Gastroesophageal sphincter (tissue), 4 donors: ENCODE results near the gene FYB2. TPM values are rescaled to one million over a fixed set of nuclear protein-coding genes. Genes with fewer than 3 reads are reported as not detected.

ENCODE experiments used
- ATAC-seq: fragments of 150-250 bp; one replicate; pipeline ENCODE4 v1.9.1; 2016; ENCODE audit warnings: mild to moderate bottlenecking, moderate library complexity
- H3K27ac ChIP-seq, 4 donors: fragments of 200-600 bp; sonication (generic) in 3 of 4; 1 replicate in 3 of 4; 2 replicates in 1 of 4; pipeline ENCODE4 v1.5.1; 2016 to 2019
- H3K27me3 ChIP-seq: fragments of 200-600 bp; sonication (generic); one replicate; pipeline ENCODE4 v1.5.1; 2019
- H3K36me3 ChIP-seq, 2 donors: fragments of 200-600 bp; sonication (generic); one replicate each; pipeline ENCODE4 v1.5.1; 2019; ENCODE audit warnings: control low read depth in 1 of 2
- H3K4me1 ChIP-seq, 3 donors: fragments of 200-600 bp; sonication (generic); 1 replicate in 2 of 3; 2 replicates in 1 of 3; pipeline ENCODE4 v1.5.1; 2016 to 2019; ENCODE audit warnings: control low read depth in 2 of 3
- H3K4me3 ChIP-seq, 2 donors: fragments of 200-600 bp; sonication (generic); one replicate each; pipeline ENCODE4 v1.5.1; 2019; ENCODE audit warnings: mild to moderate bottlenecking in 1 of 2, moderate library complexity in 1 of 2
- H3K9me3 ChIP-seq, 3 donors: fragments of 200-600 bp; sonication (generic); one replicate each; pipeline ENCODE4 v1.5.1; 2017 to 2019; ENCODE audit warnings: control low read depth in 2 of 3
- CTCF ChIP-seq, 4 experiments: fragments of 200-600 bp in 2 of 4; fragments of 450-650 bp in 2 of 4; sonication (generic) in 1 of 4; IDR thresholded peaks; one replicate each; pipeline ENCODE4 v1.5.1; 2017 to 2019; ENCODE audit warnings: antibody characterized with exemption in 4 of 4, mild to moderate bottlenecking in 2 of 4, moderate library complexity in 2 of 4
- EP300 ChIP-seq: sonication (generic); formaldehyde crosslinking; IDR thresholded peaks from one replicate; pipeline ENCODE4 v1.6.1; 2017; ENCODE audit warnings: antibody characterized with exemption, mild to moderate bottlenecking
- POLR2A ChIP-seq, 2 donors: fragments of 450-650 bp; IDR thresholded peaks; one replicate each; pipeline ENCODE4 v1.6.1; 2017; ENCODE audit warnings: antibody characterized with exemption in 2 of 2, mild to moderate bottlenecking in 2 of 2, moderate library complexity in 1 of 2
- POLR2AphosphoS5 ChIP-seq: sonication (generic); formaldehyde crosslinking; IDR thresholded peaks from one replicate; pipeline ENCODE4 v1.6.1; 2017; ENCODE audit warnings: antibody characterized with exemption
- WGBS, 2 donors: methylation state at CpG; one replicate each; pipeline ENCODE4 v1.1.5; 2018; ENCODE audit warnings: low coverage in 1 of 2; 5-methylcytosine and 5-hydroxymethylcytosine counted together
- total RNA-seq, 4 donors: library from RNA; depleted of rRNA; stranded (reverse); fragments of >200 nt; gene quantifications; one replicate each; pipeline ENCODE4 v1.1.0, GENCODE V29; 2016

Gene FYB2
- total RNA-seq, 4 donors from 2014 or later: 0.64 TPM; not detected in 3

GRCh38 chr1:56827711-56828110, 8.5 kb upstream of the FYB2 start:
- Histone ChIP-seq H3K4me1 (peaks cover 0 to 11% (median 0%) of the 10 kb centered on the region in 3 donors), H3K27me3 (peaks cover 14% of the 10 kb centered on the region), H3K36me3 (no peaks in the 10 kb centered on the region), H3K4me3 (no peak overlapping the region), H3K27ac (no peak overlapping the region), H3K9me3 (no peaks in the 10 kb centered on the region)
- TF ChIP-seq CTCF (IDR thresholded peaks at IDR 0.05): no peak
- TF ChIP-seq EP300: no peak
- no peak for TF ChIP-seq POLR2A (IDR thresholded peaks at IDR 0.05)
- TF ChIP-seq POLR2AphosphoS5: no peak
- ATAC-seq: no peak

- Histone ChIP-seq H3K4me3 (no peak overlapping the region), H3K27ac (no peak overlapping the region), H3K9me3 (no peaks in the 10 kb centered on the region), H3K27me3 (peaks cover 14% of the 10 kb centered on the region), H3K36me3 (no peaks in the 10 kb centered on the region), H3K4me1 (peaks cover 0 to 8% (median 4%) of the 10 kb centered on the region in 3 donors)
- TF ChIP-seq POLR2AphosphoS5 (no peak), CTCF (IDR thresholded peaks at IDR 0.05) (no peak), EP300 (no peak), POLR2A (IDR thresholded peaks at IDR 0.05) (no peak)
- ATAC-seq: no peak
- 81 to 86% methylated on average over 2 to 3 of the region's 4 CpGs for WGBS, 2 donors
These were observed 6.2 kb upstream of the FYB2 start for GRCh38 chr1:56825436-56825835.

GRCh38 chr1:56824938-56825337, 5.7 kb upstream of the FYB2 start:
- no peak for ATAC-seq
- Histone ChIP-seq H3K27ac (no peak overlapping the region), H3K27me3 (peaks cover 14% of the 10 kb centered on the region), H3K9me3 (no peaks in the 10 kb centered on the region), H3K36me3 (no peaks in the 10 kb centered on the region), H3K4me3 (no peak overlapping the region), H3K4me1 (peaks cover 0 to 8% (median 4%) of the 10 kb centered on the region in 3 donors)
- no peak for TF ChIP-seq POLR2A (IDR thresholded peaks at IDR 0.05)
- TF ChIP-seq CTCF (IDR thresholded peaks at IDR 0.05): no peak
- no peak for TF ChIP-seq POLR2AphosphoS5
- TF ChIP-seq EP300: no peak
- WGBS, 2 donors: no CpG with 5 or more reads among the region's 1 CpG

- no peak overlapping the region for H3K27ac ChIP-seq
- H3K4me3 ChIP-seq: no peak overlapping the region
- peaks cover 14% of the 10 kb centered on the region for H3K27me3 ChIP-seq
- TF ChIP-seq POLR2A (IDR thresholded peaks at IDR 0.05): no peak
- no peak for TF ChIP-seq EP300
- ATAC-seq: no peak
- peaks cover 0 to 8% (median 4%) of the 10 kb centered on the region in 3 donors for H3K4me1 ChIP-seq
- no peaks in the 10 kb centered on the region for H3K36me3 ChIP-seq
- H3K9me3 ChIP-seq: no peaks in the 10 kb centered on the region
- 84 to 100% methylated on average over 2 of the region's 2 CpGs for WGBS, 2 donors
These were observed 5.1 kb upstream of the FYB2 start for GRCh38 chr1:56824271-56824670.

GRCh38 chr1:56821462-56821797, 2.2 kb upstream of the FYB2 start:
- no peak for TF ChIP-seq EP300
- H3K9me3 ChIP-seq: no peaks in the 10 kb centered on the region
- no peak overlapping the region for H3K27ac ChIP-seq
- WGBS, 2 donors: 9 to 11% methylated on average over 1 of the region's 1 CpG
- no peak for ATAC-seq
- no peak overlapping the region for H3K4me3 ChIP-seq
- no peaks in the 10 kb centered on the region for H3K36me3 ChIP-seq
- peaks cover 0 to 8% (median 4%) of the 10 kb centered on the region in 3 donors for H3K4me1 ChIP-seq
- H3K27me3 ChIP-seq: no peaks in the 10 kb centered on the region

GRCh38 chr1:56820755-56821461, 1.7 kb upstream of the FYB2 start:
- peak; percentile 59 for ATAC-seq
- no peak for TF ChIP-seq POLR2AphosphoS5
- peak; percentile 66 to 94 (median 82) for TF ChIP-seq CTCF (IDR thresholded peaks at IDR 0.05)
- Histone ChIP-seq H3K36me3 (no peaks in the 10 kb centered on the region), H3K9me3 (no peaks in the 10 kb centered on the region), H3K27ac (no peak overlapping the region), H3K4me1 (peaks cover 0 to 8% (median 4%) of the 10 kb centered on the region in 3 donors), H3K4me3 (no peak overlapping the region), H3K27me3 (no peaks in the 10 kb centered on the region)
- 17 to 25% methylated on average over 2 to 5 of the region's 7 CpGs for WGBS, 2 donors
